ENCODE data around the gene TREML2.

GRCh38 chr6:41179163-41179562, 21.8 kb downstream of the TREML2 start:
- TF ChIP-seq, protein P1, sequence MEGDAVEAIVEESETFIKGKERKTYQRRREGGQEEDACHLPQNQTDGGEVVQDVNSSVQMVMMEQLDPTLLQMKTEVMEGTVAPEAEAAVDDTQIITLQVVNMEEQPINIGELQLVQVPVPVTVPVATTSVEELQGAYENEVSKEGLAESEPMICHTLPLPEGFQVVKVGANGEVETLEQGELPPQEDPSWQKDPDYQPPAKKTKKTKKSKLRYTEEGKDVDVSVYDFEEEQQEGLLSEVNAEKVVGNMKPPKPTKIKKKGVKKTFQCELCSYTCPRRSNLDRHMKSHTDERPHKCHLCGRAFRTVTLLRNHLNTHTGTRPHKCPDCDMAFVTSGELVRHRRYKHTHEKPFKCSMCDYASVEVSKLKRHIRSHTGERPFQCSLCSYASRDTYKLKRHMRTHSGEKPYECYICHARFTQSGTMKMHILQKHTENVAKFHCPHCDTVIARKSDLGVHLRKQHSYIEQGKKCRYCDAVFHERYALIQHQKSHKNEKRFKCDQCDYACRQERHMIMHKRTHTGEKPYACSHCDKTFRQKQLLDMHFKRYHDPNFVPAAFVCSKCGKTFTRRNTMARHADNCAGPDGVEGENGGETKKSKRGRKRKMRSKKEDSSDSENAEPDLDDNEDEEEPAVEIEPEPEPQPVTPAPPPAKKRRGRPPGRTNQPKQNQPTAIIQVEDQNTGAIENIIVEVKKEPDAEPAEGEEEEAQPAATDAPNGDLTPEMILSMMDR (IDR thresholded peaks at IDR 0.05) = no peak
- TF ChIP-seq POLR2A (IDR thresholded peaks at IDR 0.05) = no peak

Data from right lobe of liver (tissue), 4 donors.